Gastroesophageal sphincter (tissue), 4 donors: ENCODE data around the gene C2CD2. TPM values are rescaled to one million over a fixed set of nuclear protein-coding genes. Genes with fewer than 3 reads are reported as not detected.

Source experiments
- ATAC-seq: fragments of 150-250 bp; one replicate; pipeline ENCODE4 v1.9.1; 2016; ENCODE audit warnings: mild to moderate bottlenecking, moderate library complexity
- H3K27ac ChIP-seq, 4 donors: fragments of 200-600 bp; sonication (generic) in 3 of 4; 1 replicate in 3 of 4; 2 replicates in 1 of 4; pipeline ENCODE4 v1.5.1; 2016 to 2019
- H3K27me3 ChIP-seq: fragments of 200-600 bp; sonication (generic); one replicate; pipeline ENCODE4 v1.5.1; 2019
- H3K36me3 ChIP-seq, 2 donors: fragments of 200-600 bp; sonication (generic); one replicate each; pipeline ENCODE4 v1.5.1; 2019; ENCODE audit warnings: control low read depth in 1 of 2
- H3K4me1 ChIP-seq, 3 donors: fragments of 200-600 bp; sonication (generic); 1 replicate in 2 of 3; 2 replicates in 1 of 3; pipeline ENCODE4 v1.5.1; 2016 to 2019; ENCODE audit warnings: control low read depth in 2 of 3
- H3K4me3 ChIP-seq, 2 donors: fragments of 200-600 bp; sonication (generic); one replicate each; pipeline ENCODE4 v1.5.1; 2019; ENCODE audit warnings: mild to moderate bottlenecking in 1 of 2, moderate library complexity in 1 of 2
- H3K9me3 ChIP-seq, 3 donors: fragments of 200-600 bp; sonication (generic); one replicate each; pipeline ENCODE4 v1.5.1; 2017 to 2019; ENCODE audit warnings: control low read depth in 2 of 3
- EP300 ChIP-seq: sonication (generic); formaldehyde crosslinking; IDR thresholded peaks from one replicate; pipeline ENCODE4 v1.6.1; 2017; ENCODE audit warnings: antibody characterized with exemption, mild to moderate bottlenecking
- POLR2A ChIP-seq, 2 donors: fragments of 450-650 bp; IDR thresholded peaks; one replicate each; pipeline ENCODE4 v1.6.1; 2017; ENCODE audit warnings: antibody characterized with exemption in 2 of 2, mild to moderate bottlenecking in 2 of 2, moderate library complexity in 1 of 2
- POLR2AphosphoS5 ChIP-seq: sonication (generic); formaldehyde crosslinking; IDR thresholded peaks from one replicate; pipeline ENCODE4 v1.6.1; 2017; ENCODE audit warnings: antibody characterized with exemption
- WGBS, 2 donors: methylation state at CpG; one replicate each; pipeline ENCODE4 v1.1.5; 2018; ENCODE audit warnings: low coverage in 1 of 2; 5-methylcytosine and 5-hydroxymethylcytosine counted together
- total RNA-seq, 4 donors: library from RNA; depleted of rRNA; stranded (reverse); fragments of >200 nt; gene quantifications; one replicate each; pipeline ENCODE4 v1.1.0, GENCODE V29; 2016
- TF ChIP-seq, protein P1 (sequence below), 4 experiments: fragments of 200-600 bp in 2 of 4; fragments of 450-650 bp in 2 of 4; sonication (generic) in 1 of 4; IDR thresholded peaks; one replicate each; pipeline ENCODE4 v1.5.1; 2017 to 2019; ENCODE audit warnings: antibody characterized with exemption in 4 of 4, mild to moderate bottlenecking in 2 of 4, moderate library complexity in 2 of 4

The C2CD2 gene
- total RNA-seq, 4 donors from 2014 or later: 15.6 to 38.9 (median 18.7) TPM

DNA sequence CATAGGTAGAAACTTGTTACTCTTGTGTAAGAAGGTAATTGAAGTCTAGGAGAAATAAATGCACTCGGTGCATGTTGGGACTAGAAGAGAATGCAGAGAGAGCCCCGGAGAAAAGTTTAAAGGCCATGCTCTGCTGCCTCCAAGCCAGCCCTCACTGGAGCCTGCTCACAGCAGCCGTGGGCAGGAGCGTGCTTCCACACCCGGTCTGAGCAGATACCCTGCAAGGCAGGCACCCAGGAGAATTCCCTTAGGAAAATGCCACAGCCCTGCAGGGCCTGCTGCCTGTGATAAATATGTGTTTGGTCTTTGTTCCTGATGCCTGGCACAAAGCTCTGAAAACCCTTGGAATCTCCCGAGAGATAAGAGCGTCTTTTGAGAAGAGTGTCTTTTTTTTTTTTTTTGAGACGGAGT, 22.8 kb downstream of the C2CD2 start:
- H3K4me3 ChIP-seq: no peak overlapping the region
- no peaks in the 10 kb centered on the region for H3K36me3 ChIP-seq
- H3K27me3 ChIP-seq: no peaks in the 10 kb centered on the region
- TF ChIP-seq, protein P1, sequence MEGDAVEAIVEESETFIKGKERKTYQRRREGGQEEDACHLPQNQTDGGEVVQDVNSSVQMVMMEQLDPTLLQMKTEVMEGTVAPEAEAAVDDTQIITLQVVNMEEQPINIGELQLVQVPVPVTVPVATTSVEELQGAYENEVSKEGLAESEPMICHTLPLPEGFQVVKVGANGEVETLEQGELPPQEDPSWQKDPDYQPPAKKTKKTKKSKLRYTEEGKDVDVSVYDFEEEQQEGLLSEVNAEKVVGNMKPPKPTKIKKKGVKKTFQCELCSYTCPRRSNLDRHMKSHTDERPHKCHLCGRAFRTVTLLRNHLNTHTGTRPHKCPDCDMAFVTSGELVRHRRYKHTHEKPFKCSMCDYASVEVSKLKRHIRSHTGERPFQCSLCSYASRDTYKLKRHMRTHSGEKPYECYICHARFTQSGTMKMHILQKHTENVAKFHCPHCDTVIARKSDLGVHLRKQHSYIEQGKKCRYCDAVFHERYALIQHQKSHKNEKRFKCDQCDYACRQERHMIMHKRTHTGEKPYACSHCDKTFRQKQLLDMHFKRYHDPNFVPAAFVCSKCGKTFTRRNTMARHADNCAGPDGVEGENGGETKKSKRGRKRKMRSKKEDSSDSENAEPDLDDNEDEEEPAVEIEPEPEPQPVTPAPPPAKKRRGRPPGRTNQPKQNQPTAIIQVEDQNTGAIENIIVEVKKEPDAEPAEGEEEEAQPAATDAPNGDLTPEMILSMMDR (IDR thresholded peaks at IDR 0.05): no peak
- TF ChIP-seq POLR2AphosphoS5 (no peak), EP300 (no peak), POLR2A (IDR thresholded peaks at IDR 0.05) (no peak)
- H3K27ac ChIP-seq: no peak overlapping the region
- H3K4me1 ChIP-seq: peaks cover 0 to 54% (median 10%) of the 10 kb centered on the region in 3 donors
- 40 to 78% methylated on average over 2 to 6 of the region's 8 CpGs for WGBS, 2 donors
- no peak for ATAC-seq
- H3K9me3 ChIP-seq: no peaks in the 10 kb centered on the region

DNA sequence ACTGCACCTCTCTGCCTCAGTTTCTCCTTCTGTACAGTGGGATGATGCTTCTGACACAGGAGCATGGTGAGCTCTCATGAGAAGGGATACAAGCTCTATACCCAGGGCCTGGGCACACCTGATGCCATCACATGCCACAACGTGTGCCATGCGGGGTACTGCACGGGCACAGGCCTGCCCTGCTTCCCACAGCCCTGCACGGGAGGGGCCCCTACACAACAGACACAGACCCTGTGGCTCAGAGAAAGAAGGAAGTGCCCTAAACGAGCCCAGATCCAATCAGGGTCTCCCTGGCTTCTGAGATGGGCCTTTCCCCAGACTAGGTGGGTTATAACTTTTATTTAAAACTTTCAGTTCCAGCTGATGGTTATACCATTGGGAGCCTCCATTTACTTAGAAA, 24.6 kb downstream of the C2CD2 start:
- Histone ChIP-seq H3K4me1 (peaks cover 0 to 67% (median 17%) of the 10 kb centered on the region in 3 donors), H3K4me3 (no peak overlapping the region), H3K27me3 (no peaks in the 10 kb centered on the region), H3K9me3 (no peaks in the 10 kb centered on the region), H3K27ac (peak overlapping the region in 2 of 4 donors; percentile 28 to 50), H3K36me3 (no peaks in the 10 kb centered on the region)
- 58 to 75% methylated on average over 1 to 2 of the region's 5 CpGs for WGBS, 2 donors
- ATAC-seq: no peak
- no peak for TF ChIP-seq EP300
- TF ChIP-seq POLR2A (IDR thresholded peaks at IDR 0.05): no peak
- no peak for TF ChIP-seq POLR2AphosphoS5
- TF ChIP-seq, protein P1 (IDR thresholded peaks at IDR 0.05): no peak

DNA sequence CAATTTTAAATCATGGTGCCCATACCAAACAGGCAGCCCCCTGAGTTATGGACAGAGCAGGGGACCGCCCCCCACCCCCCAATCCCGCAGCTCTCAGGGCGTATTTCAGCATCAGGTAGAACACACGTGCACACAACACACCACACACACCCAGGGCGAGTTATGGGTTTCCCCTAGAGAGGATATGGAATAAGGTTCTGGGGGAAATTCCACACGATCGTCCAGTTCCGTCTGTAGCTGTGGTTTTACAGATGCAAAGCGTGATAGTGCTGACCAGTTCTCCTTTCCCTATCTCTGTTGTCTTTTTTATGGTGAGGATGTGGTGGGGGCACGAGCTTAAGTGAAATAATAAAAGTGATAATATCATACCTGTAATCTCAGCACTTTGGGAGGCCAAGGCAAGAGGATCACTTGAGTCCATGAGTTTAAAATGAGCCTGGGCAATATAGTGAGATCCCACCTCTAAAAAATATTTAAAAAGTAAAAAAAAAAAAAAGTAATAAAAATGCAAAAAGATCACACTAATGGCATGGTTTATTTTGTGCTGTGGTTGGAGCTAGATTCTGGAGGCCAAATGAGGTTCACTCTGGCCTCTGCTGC, 25.1 kb downstream of the C2CD2 start:
- WGBS, 2 donors: 74 to 86% methylated on average over 5 to 9 of the region's 10 CpGs
- no peaks in the 10 kb centered on the region for H3K9me3 ChIP-seq
- H3K4me1 ChIP-seq: peaks cover 0 to 67% (median 17%) of the 10 kb centered on the region in 3 donors
- TF ChIP-seq POLR2AphosphoS5: no peak
- no peak for TF ChIP-seq EP300
- TF ChIP-seq, protein P1 (IDR thresholded peaks at IDR 0.05): no peak
- TF ChIP-seq POLR2A (IDR thresholded peaks at IDR 0.05): no peak
- no peaks in the 10 kb centered on the region for H3K27me3 ChIP-seq
- H3K4me3 ChIP-seq: no peak overlapping the region
- no peak for ATAC-seq
- no peaks in the 10 kb centered on the region for H3K36me3 ChIP-seq
- H3K27ac ChIP-seq: peak overlapping the region in 2 of 4 donors; percentile 80 to 82

DNA sequence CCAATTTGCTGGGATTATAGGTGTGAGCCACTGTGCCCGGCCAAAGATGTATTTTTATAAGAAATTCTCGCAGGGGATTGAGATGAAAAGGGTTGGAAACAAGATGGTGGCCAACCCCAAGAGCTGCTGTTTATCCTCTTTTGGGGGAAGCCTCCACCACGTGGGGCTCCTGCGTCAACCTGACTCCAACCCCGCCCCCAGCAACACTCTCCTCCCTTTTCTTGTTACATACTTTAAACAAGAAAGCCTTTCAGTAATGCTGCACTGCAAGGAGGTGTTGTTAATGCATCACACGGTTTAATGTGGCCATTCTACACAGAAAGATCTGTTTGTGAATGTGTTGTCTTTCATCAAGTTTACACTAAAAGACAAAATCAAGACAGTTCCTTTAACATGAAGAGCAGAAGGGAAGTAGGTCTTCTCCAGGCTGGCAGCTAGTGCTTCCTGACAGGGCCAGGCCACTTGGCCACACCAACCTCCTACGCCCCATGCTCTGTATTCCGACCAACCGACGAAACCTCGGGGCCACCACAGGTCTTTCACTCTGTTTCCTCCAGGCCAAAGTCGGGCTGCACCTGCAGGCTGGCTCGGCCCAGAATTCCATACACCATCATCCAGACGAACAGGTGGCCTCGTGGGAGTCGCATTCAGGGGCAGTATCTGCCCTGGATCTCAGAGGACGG, 25.9 kb downstream of the C2CD2 start:
- H3K36me3 ChIP-seq: no peaks in the 10 kb centered on the region
- no peaks in the 10 kb centered on the region for H3K27me3 ChIP-seq
- peak overlapping the region in 3 of 4 donors; percentile 80 to 86 (median 82) for H3K27ac ChIP-seq
- H3K4me1 ChIP-seq: peaks cover 0 to 62% (median 12%) of the 10 kb centered on the region in 3 donors
- no peak overlapping the region for H3K4me3 ChIP-seq
- no peaks in the 10 kb centered on the region for H3K9me3 ChIP-seq
- TF ChIP-seq POLR2AphosphoS5 (no peak), POLR2A (IDR thresholded peaks at IDR 0.05) (no peak), EP300 (no peak)
- TF ChIP-seq, protein P1 (IDR thresholded peaks at IDR 0.05): no peak
- ATAC-seq: no peak
- WGBS, 2 donors: 85 to 92% methylated on average over 3 to 6 of the region's 17 CpGs

DNA sequence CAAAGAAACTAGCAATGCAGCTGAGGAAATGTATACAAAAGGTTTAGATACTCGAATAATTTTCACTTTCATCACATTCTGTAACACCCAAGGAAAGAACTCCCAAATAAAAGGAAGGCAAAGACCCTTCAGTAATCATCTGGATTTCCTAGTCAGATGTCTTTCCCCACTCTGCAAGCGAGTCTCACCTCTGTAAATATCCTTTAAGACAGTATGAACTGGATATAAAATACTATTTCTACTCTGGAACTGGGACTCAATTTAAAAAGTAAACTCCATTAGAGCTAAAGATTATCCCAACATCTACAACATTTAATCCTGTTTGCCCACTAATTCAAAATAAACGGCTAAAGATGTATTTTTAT, 27.0 kb downstream of the C2CD2 start:
- Histone ChIP-seq H3K27me3 (no peaks in the 10 kb centered on the region), H3K27ac (peak overlapping the region; percentile 63 to 86 (median 81)), H3K4me1 (peaks cover 0 to 68% (median 9%) of the 10 kb centered on the region in 3 donors), H3K9me3 (no peaks in the 10 kb centered on the region), H3K4me3 (peak overlapping the region; percentile 25 to 47), H3K36me3 (no peaks in the 10 kb centered on the region)
- peak; percentile 2 for ATAC-seq
- WGBS, 2 donors: 14 to 29% methylated on average over 2 to 3 of the region's 3 CpGs
- TF ChIP-seq POLR2A (IDR thresholded peaks at IDR 0.05) (no peak), EP300 (no peak), POLR2AphosphoS5 (no peak)
- TF ChIP-seq, protein P1 (IDR thresholded peaks at IDR 0.05): no peak
